ENCODE results near the gene SLC16A5.
"Not testable (repeated sequence)": the region's sequence is repeated elsewhere in the genome, so short reads cannot be mapped to it uniquely, and the experiment has no call there.

SLC16A5 gene

GRCh38 chr17:75116737-75117136 lies 29.0 kb downstream of the SLC16A5 start:
- Histone ChIP-seq H2AFZ (ENCODE audit: low read depth, low read length) (no peak overlapping the region), H3K4me1 (ENCODE audit: insufficient read depth, low read length) (no peaks in the 10 kb centered on the region), H3K4me3 (ENCODE audit: low read length) (no peak overlapping the region), H3K27me3 (ENCODE audit: insufficient read depth, low read length) (no peaks in the 10 kb centered on the region), H3K36me3 (ENCODE audit: insufficient read depth, low read length) (peaks cover 19% of the 10 kb centered on the region), H3K9me3 (ENCODE audit: low read length) (no peaks in the 10 kb centered on the region)

GRCh38 chr17:75118307-75118706 lies 30.6 kb downstream of the SLC16A5 start:
- no peak overlapping the region for H3K4me3 ChIP-seq (ENCODE audit: low read length)
- H3K36me3 ChIP-seq (ENCODE audit: insufficient read depth, low read length), result peaks cover 19% of the 10 kb centered on the region
- no peaks in the 10 kb centered on the region for H3K9me3 ChIP-seq (ENCODE audit: low read length)
- H2AFZ ChIP-seq (ENCODE audit: low read depth, low read length), result no peak overlapping the region
- H3K4me1 ChIP-seq (ENCODE audit: insufficient read depth, low read length), result no peaks in the 10 kb centered on the region
- H3K27me3 ChIP-seq (ENCODE audit: insufficient read depth, low read length), result no peaks in the 10 kb centered on the region

GRCh38 chr17:75124041-75124818 lies 36.5 kb downstream of the SLC16A5 start:
- no peak overlapping the region for H3K4me3 ChIP-seq (ENCODE audit: low read length)
- peaks cover 14% of the 10 kb centered on the region for H3K36me3 ChIP-seq (ENCODE audit: insufficient read depth, low read length)
- no peaks in the 10 kb centered on the region for H3K9me3 ChIP-seq (ENCODE audit: low read length)
- H3K27me3 ChIP-seq (ENCODE audit: insufficient read depth, low read length), result no peaks in the 10 kb centered on the region
- H2AFZ ChIP-seq (ENCODE audit: low read depth, low read length), result no peak overlapping the region
- H3K4me1 ChIP-seq (ENCODE audit: insufficient read depth, low read length), result no peaks in the 10 kb centered on the region

- no peaks in the 10 kb centered on the region for H3K4me1 ChIP-seq (ENCODE audit: insufficient read depth, low read length)
- H3K4me3 ChIP-seq (ENCODE audit: low read length), result no peak overlapping the region
- no peaks in the 10 kb centered on the region for H3K9me3 ChIP-seq (ENCODE audit: low read length)
- peaks cover 19% of the 10 kb centered on the region for H3K36me3 ChIP-seq (ENCODE audit: insufficient read depth, low read length)
- no peaks in the 10 kb centered on the region for H3K27me3 ChIP-seq (ENCODE audit: insufficient read depth, low read length)
- no peak overlapping the region for H2AFZ ChIP-seq (ENCODE audit: low read depth, low read length)
Measured at GRCh38 chr17:75124819-75125162, 37.0 kb downstream of the SLC16A5 start.

GRCh38 chr17:75125984-75126383 lies 38.2 kb downstream of the SLC16A5 start:
- Histone ChIP-seq H3K36me3 (ENCODE audit: insufficient read depth, low read length) (peaks cover 17% of the 10 kb centered on the region), H3K9me3 (ENCODE audit: low read length) (no peaks in the 10 kb centered on the region), H3K4me1 (ENCODE audit: insufficient read depth, low read length) (peaks cover 8% of the 10 kb centered on the region), H3K27me3 (ENCODE audit: insufficient read depth, low read length) (no peaks in the 10 kb centered on the region), H2AFZ (ENCODE audit: low read depth, low read length) (no peak overlapping the region), H3K4me3 (ENCODE audit: low read length) (no peak overlapping the region)

- Histone ChIP-seq H3K4me1 (ENCODE audit: insufficient read depth, low read length) (peaks cover 8% of the 10 kb centered on the region), H2AFZ (ENCODE audit: low read depth, low read length) (no peak overlapping the region), H3K36me3 (ENCODE audit: insufficient read depth, low read length) (peaks cover 17% of the 10 kb centered on the region), H3K27me3 (ENCODE audit: insufficient read depth, low read length) (no peaks in the 10 kb centered on the region), H3K9me3 (ENCODE audit: low read length) (no peaks in the 10 kb centered on the region), H3K4me3 (ENCODE audit: low read length) (no peak overlapping the region)
Measured at GRCh38 chr17:75126954-75127353, 39.2 kb downstream of the SLC16A5 start.

GRCh38 chr17:75127936-75128335 lies 40.2 kb downstream of the SLC16A5 start:
- H3K9me3 ChIP-seq (ENCODE audit: low read length); H3K4me1 ChIP-seq (ENCODE audit: insufficient read depth, low read length); H2AFZ ChIP-seq (ENCODE audit: low read depth, low read length); H3K4me3 ChIP-seq (ENCODE audit: low read length); H3K27me3 ChIP-seq (ENCODE audit: insufficient read depth, low read length): not testable (repeated sequence)
- peaks cover 17% of the 10 kb centered on the region for H3K36me3 ChIP-seq (ENCODE audit: insufficient read depth, low read length)

- no peak overlapping the region for H3K4me3 ChIP-seq (ENCODE audit: low read length)
- H3K9me3 ChIP-seq (ENCODE audit: low read length), result no peaks in the 10 kb centered on the region
- peaks cover 17% of the 10 kb centered on the region for H3K36me3 ChIP-seq (ENCODE audit: insufficient read depth, low read length)
- H3K4me1 ChIP-seq (ENCODE audit: insufficient read depth, low read length), result peaks cover 8% of the 10 kb centered on the region
- H2AFZ ChIP-seq (ENCODE audit: low read depth, low read length), result no peak overlapping the region
- no peaks in the 10 kb centered on the region for H3K27me3 ChIP-seq (ENCODE audit: insufficient read depth, low read length)
Measured at GRCh38 chr17:75128694-75129505, 41.1 kb downstream of the SLC16A5 start.

GRCh38 chr17:75129576-75129975 lies 41.8 kb downstream of the SLC16A5 start:
- Histone ChIP-seq H3K36me3 (ENCODE audit: insufficient read depth, low read length) (peaks cover 17% of the 10 kb centered on the region), H3K4me3 (ENCODE audit: low read length) (no peak overlapping the region), H3K9me3 (ENCODE audit: low read length) (no peaks in the 10 kb centered on the region), H3K4me1 (ENCODE audit: insufficient read depth, low read length) (peaks cover 8% of the 10 kb centered on the region), H3K27me3 (ENCODE audit: insufficient read depth, low read length) (no peaks in the 10 kb centered on the region), H2AFZ (ENCODE audit: low read depth, low read length) (no peak overlapping the region)

- Histone ChIP-seq H3K27me3 (ENCODE audit: insufficient read depth, low read length) (no peaks in the 10 kb centered on the region), H3K4me3 (ENCODE audit: low read length) (peak overlapping the region; percentile 83), H3K4me1 (ENCODE audit: insufficient read depth, low read length) (peaks cover 8% of the 10 kb centered on the region), H3K36me3 (ENCODE audit: insufficient read depth, low read length) (peaks cover 21% of the 10 kb centered on the region), H2AFZ (ENCODE audit: low read depth, low read length) (no peak overlapping the region), H3K9me3 (ENCODE audit: low read length) (no peaks in the 10 kb centered on the region)
Measured at GRCh38 chr17:75130059-75130631, 42.4 kb downstream of the SLC16A5 start.

- Histone ChIP-seq H2AFZ (ENCODE audit: low read depth, low read length) (peak overlapping the region; percentile 78), H3K9me3 (ENCODE audit: low read length) (no peaks in the 10 kb centered on the region), H3K4me3 (ENCODE audit: low read length) (peak overlapping the region; percentile 83), H3K36me3 (ENCODE audit: insufficient read depth, low read length) (peaks cover 27% of the 10 kb centered on the region), H3K27me3 (ENCODE audit: insufficient read depth, low read length) (no peaks in the 10 kb centered on the region), H3K4me1 (ENCODE audit: insufficient read depth, low read length) (peaks cover 8% of the 10 kb centered on the region)
Measured at GRCh38 chr17:75130632-75131277, 43.0 kb downstream of the SLC16A5 start.

- no peaks in the 10 kb centered on the region for H3K9me3 ChIP-seq (ENCODE audit: low read length)
- peak within 1 kb of the TSS; percentile 83 for H3K4me3 ChIP-seq (ENCODE audit: low read length)
- H3K4me1 ChIP-seq (ENCODE audit: insufficient read depth, low read length), result peaks cover 8% of the 10 kb centered on the region
Measured at GRCh38 chr17:75131278-75132017, 43.7 kb downstream of the SLC16A5 start, which contains the start of gene NT5C. NT5C (minus strand) TSS chr17:75131742; CDS start chr17:75131707, 35 bp downstream.

More at GRCh38 chr17:75131278-75132017, 43.7 kb downstream of the SLC16A5 start, which contains the start of gene NT5C:
- Histone ChIP-seq H2AFZ (ENCODE audit: low read depth, low read length) (peak within 1 kb of the TSS; percentile 78), H3K36me3 (ENCODE audit: insufficient read depth, low read length) (peaks cover 34% of the 10 kb centered on the region), H3K27me3 (ENCODE audit: insufficient read depth, low read length) (no peaks in the 10 kb centered on the region)

Measured in neuron (in vitro differentiated cells).